ENCODE data around the gene SLCO3A1. TPM values are rescaled to one million over a fixed set of nuclear protein-coding genes. Genes with fewer than 3 reads are reported as not detected.

The SLCO3A1 gene
- total RNA-seq, 1 experiment from 2014 or later = 9.1 TPM

DNA sequence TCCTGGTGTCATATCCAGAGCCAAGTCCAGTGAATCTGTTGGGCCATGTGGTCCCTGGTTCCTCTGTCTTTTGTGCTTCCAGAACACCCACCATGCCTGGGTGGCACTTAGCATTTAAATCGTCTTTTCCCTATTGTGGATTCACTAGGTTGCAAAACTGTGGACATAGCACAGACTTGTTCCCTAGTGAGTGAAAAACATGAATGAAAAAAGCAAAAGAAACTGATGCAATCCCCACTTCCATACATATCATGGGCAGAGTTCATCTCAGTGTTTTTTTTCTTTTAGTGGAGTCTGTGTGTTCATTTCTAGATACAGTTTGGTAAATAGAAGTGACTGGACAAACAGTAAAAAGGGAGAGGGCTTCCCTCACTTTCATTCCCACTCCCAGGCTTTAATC is 170.5 kb downstream of the SLCO3A1 start:
- TF ChIP-seq SMAD3 (CRISPR knock-in tag; IDR thresholded peaks at IDR 0.05; ENCODE audit: borderline replicate concordance) (no peak), EMX1 (CRISPR knock-in tag; IDR thresholded peaks at IDR 0.05) (no peak), ETV6 (CRISPR knock-in tag; IDR thresholded peaks at IDR 0.05) (no peak), NR1H2 (CRISPR knock-in tag; IDR thresholded peaks at IDR 0.05) (no peak), IRF2 (CRISPR knock-in tag; IDR thresholded peaks at IDR 0.05; ENCODE audit: borderline replicate concordance, low read depth) (no peak)
- TF ChIP-seq, protein P1, sequence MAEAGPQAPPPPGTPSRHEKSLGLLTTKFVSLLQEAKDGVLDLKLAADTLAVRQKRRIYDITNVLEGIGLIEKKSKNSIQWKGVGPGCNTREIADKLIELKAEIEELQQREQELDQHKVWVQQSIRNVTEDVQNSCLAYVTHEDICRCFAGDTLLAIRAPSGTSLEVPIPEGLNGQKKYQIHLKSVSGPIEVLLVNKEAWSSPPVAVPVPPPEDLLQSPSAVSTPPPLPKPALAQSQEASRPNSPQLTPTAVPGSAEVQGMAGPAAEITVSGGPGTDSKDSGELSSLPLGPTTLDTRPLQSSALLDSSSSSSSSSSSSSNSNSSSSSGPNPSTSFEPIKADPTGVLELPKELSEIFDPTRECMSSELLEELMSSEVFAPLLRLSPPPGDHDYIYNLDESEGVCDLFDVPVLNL (CRISPR knock-in tag; IDR thresholded peaks at IDR 0.05; ENCODE audit: borderline replicate concordance, low read depth) = no peak
- TF ChIP-seq, protein P2, sequence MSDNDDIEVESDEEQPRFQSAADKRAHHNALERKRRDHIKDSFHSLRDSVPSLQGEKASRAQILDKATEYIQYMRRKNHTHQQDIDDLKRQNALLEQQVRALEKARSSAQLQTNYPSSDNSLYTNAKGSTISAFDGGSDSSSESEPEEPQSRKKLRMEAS (CRISPR knock-in tag; IDR thresholded peaks at IDR 0.05) = no peak
- DNase-seq (ENCODE audit: low spot score) (no peak), ATAC-seq (no peak)
- no peaks in the 10 kb centered on the region for H3K9me3 Mint-ChIP-seq
- no peaks in the 10 kb centered on the region for H3K36me3 Mint-ChIP-seq
- CTCF ChIA-PET = no interaction called here
- POLR2A ChIA-PET = no interaction called here
- H3K27me3 Mint-ChIP-seq (ENCODE audit: low read depth) = no peaks in the 10 kb centered on the region
- no peak overlapping the region for H3K4me3 Mint-ChIP-seq
- peaks cover 4% of the 10 kb centered on the region for H3K4me1 Mint-ChIP-seq
- H3K27ac Mint-ChIP-seq = no peak overlapping the region; the same call in 1 of the 2 replicates

DNA sequence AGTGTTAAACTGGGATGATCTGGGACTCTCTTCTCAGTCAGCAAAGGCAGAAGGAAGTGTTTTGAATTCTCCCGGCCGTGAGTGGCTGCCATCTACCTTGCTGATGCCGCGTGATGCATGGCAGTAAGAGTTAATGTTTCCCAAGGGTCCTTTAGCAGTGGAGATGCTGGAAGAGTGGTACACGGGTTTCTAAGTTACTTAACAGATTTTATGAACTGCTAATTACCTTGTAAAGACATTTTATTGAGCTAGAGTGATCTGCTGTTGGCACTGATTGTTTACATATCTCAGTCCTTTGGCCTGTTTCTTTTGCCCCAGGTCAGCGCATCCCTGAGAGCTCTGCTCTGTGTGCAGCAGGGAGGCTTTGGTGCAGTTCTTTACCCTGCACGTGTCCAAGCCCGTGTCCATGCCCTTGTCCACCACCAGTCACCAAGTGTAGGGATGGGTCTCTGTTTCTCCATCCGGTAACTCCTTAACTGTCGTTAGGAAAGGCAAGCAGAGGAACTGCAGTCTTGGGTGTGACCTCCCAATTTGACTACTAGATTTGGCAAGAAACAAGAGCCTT is 172.3 kb downstream of the SLCO3A1 start:
- H3K9me3 Mint-ChIP-seq = no peaks in the 10 kb centered on the region
- POLR2A ChIA-PET = no interaction called here
- no peak for ATAC-seq
- CTCF ChIA-PET = no interaction called here
- DNase-seq (ENCODE audit: low spot score) = no peak
- H3K27me3 Mint-ChIP-seq (ENCODE audit: low read depth) = no peaks in the 10 kb centered on the region
- H3K4me1 Mint-ChIP-seq = peaks cover 4% of the 10 kb centered on the region
- TF ChIP-seq CREM (CRISPR knock-in tag; IDR thresholded peaks at IDR 0.05) = no peak
- TF ChIP-seq FOXK1 (CRISPR knock-in tag; IDR thresholded peaks at IDR 0.05) = no peak
- TF ChIP-seq IRF2 (CRISPR knock-in tag; IDR thresholded peaks at IDR 0.05; ENCODE audit: borderline replicate concordance, low read depth) = no peak
- TF ChIP-seq, protein P1 (CRISPR knock-in tag; IDR thresholded peaks at IDR 0.05; ENCODE audit: borderline replicate concordance, low read depth) = no peak
- no peak for TF ChIP-seq EMX1 (CRISPR knock-in tag; IDR thresholded peaks at IDR 0.05)
- TF ChIP-seq TCF7 (CRISPR knock-in tag; IDR thresholded peaks at IDR 0.05; ENCODE audit: low read depth) = no peak
- TF ChIP-seq, protein P3, sequence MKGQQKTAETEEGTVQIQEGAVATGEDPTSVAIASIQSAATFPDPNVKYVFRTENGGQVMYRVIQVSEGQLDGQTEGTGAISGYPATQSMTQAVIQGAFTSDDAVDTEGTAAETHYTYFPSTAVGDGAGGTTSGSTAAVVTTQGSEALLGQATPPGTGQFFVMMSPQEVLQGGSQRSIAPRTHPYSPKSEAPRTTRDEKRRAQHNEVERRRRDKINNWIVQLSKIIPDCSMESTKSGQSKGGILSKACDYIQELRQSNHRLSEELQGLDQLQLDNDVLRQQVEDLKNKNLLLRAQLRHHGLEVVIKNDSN (CRISPR knock-in tag; IDR thresholded peaks at IDR 0.05) = no peak
- TF ChIP-seq, protein P4, sequence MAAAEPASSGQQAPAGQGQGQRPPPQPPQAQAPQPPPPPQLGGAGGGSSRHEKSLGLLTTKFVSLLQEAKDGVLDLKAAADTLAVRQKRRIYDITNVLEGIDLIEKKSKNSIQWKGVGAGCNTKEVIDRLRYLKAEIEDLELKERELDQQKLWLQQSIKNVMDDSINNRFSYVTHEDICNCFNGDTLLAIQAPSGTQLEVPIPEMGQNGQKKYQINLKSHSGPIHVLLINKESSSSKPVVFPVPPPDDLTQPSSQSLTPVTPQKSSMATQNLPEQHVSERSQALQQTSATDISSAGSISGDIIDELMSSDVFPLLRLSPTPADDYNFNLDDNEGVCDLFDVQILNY (CRISPR knock-in tag; IDR thresholded peaks at IDR 0.05) = no peak
- no peak for TF ChIP-seq FOXJ3 (CRISPR knock-in tag; IDR thresholded peaks at IDR 0.05; ENCODE audit: borderline replicate concordance)
- TF ChIP-seq, protein P5, sequence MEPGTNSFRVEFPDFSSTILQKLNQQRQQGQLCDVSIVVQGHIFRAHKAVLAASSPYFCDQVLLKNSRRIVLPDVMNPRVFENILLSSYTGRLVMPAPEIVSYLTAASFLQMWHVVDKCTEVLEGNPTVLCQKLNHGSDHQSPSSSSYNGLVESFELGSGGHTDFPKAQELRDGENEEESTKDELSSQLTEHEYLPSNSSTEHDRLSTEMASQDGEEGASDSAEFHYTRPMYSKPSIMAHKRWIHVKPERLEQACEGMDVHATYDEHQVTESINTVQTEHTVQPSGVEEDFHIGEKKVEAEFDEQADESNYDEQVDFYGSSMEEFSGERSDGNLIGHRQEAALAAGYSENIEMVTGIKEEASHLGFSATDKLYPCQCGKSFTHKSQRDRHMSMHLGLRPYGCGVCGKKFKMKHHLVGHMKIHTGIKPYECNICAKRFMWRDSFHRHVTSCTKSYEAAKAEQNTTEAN (CRISPR knock-in tag; IDR thresholded peaks at IDR 0.05) = no peak
- TF ChIP-seq, protein P6, sequence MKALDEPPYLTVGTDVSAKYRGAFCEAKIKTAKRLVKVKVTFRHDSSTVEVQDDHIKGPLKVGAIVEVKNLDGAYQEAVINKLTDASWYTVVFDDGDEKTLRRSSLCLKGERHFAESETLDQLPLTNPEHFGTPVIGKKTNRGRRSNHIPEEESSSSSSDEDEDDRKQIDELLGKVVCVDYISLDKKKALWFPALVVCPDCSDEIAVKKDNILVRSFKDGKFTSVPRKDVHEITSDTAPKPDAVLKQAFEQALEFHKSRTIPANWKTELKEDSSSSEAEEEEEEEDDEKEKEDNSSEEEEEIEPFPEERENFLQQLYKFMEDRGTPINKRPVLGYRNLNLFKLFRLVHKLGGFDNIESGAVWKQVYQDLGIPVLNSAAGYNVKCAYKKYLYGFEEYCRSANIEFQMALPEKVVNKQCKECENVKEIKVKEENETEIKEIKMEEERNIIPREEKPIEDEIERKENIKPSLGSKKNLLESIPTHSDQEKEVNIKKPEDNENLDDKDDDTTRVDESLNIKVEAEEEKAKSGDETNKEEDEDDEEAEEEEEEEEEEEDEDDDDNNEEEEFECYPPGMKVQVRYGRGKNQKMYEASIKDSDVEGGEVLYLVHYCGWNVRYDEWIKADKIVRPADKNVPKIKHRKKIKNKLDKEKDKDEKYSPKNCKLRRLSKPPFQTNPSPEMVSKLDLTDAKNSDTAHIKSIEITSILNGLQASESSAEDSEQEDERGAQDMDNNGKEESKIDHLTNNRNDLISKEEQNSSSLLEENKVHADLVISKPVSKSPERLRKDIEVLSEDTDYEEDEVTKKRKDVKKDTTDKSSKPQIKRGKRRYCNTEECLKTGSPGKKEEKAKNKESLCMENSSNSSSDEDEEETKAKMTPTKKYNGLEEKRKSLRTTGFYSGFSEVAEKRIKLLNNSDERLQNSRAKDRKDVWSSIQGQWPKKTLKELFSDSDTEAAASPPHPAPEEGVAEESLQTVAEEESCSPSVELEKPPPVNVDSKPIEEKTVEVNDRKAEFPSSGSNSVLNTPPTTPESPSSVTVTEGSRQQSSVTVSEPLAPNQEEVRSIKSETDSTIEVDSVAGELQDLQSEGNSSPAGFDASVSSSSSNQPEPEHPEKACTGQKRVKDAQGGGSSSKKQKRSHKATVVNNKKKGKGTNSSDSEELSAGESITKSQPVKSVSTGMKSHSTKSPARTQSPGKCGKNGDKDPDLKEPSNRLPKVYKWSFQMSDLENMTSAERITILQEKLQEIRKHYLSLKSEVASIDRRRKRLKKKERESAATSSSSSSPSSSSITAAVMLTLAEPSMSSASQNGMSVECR (CRISPR knock-in tag; IDR thresholded peaks at IDR 0.05; ENCODE audit: borderline replicate concordance) = no peak
- no peak for TF ChIP-seq NFYB (CRISPR knock-in tag; conservative IDR thresholded peaks at IDR 0.05; ENCODE audit: low read depth)
- TF ChIP-seq ZNF232 (CRISPR knock-in tag; IDR thresholded peaks at IDR 0.05) = no peak
- TF ChIP-seq ZNF219 (CRISPR knock-in tag; IDR thresholded peaks at IDR 0.05; ENCODE audit: borderline replicate concordance) = no peak
- TF ChIP-seq FOXP1 (CRISPR knock-in tag; IDR thresholded peaks at IDR 0.05; ENCODE audit: borderline replicate concordance) = no peak
- H3K27ac Mint-ChIP-seq = no peak overlapping the region
- H3K4me3 Mint-ChIP-seq = no peak overlapping the region
- no peaks in the 10 kb centered on the region for H3K36me3 Mint-ChIP-seq
